Left renal cortex interstitium (tissue), 4 donors: ENCODE results near the gene DIPK1A. TPM values are rescaled to one million over a fixed set of nuclear protein-coding genes. Genes with fewer than 3 reads are reported as not detected.

Experiments used
- DNase-seq, 4 donors: peaks; one replicate each; pipeline ENCODE4 v3.0.0-alpha.2; 2013; ENCODE audit warnings: low read depth in 4 of 4, low spot score in 2 of 4, missing footprints in 1 of 4
- polyA plus RNA-seq, 4 donors: library from polyadenylated mRNA; unstranded; fragments of 120-200 nt; gene quantifications; one replicate each; pipeline ENCODE4 v1.2.1, GENCODE V29; 2013; ENCODE audit not compliant: insufficient read length in 4 of 4

The DIPK1A gene
- polyA plus RNA-seq, 4 donors: 8.0 to 10.6 (median 9.2) TPM

DNA sequence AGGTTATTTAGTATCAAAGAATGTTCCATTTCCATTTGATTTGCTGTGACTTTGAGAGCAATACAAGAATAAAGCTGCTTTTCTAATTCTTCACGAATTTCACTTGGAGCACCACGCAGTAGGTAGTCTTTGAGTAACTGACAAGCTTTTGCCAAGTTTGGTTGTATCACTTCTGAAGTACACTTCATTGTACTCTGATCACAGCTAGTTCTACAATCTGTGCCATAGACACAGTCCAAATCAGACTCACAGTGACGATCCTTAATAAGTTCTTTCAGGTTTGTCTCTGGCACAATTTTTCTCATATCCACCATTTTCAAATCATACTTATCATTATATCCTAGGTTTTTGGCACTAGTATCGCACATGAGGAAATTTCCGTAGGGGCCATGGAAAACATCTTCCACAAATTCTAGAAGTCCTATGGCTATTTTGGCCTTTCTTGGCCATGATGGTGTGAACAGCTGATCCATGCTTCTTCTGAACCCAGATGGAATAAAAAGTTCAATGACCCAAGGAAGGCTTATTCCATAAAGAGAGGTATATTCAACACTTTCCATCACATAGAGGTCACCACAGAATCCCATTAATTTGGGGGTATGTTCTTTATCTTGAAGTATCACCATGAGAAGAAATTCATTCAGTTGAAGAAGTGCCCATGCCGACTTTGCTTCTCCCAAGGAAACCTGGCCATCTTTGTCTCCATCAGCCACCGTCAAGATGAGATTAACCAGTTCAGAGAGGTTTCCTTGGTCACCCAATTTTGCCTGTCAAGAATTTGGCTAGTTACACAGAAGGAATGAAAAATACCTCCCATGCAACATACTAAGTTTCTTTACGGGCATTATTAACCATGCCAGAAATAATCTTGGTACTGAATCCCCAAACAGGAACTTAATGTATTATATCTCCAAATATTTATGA lies 117.6 kb downstream of the DIPK1A start:
- DNase-seq: no peak

DNA sequence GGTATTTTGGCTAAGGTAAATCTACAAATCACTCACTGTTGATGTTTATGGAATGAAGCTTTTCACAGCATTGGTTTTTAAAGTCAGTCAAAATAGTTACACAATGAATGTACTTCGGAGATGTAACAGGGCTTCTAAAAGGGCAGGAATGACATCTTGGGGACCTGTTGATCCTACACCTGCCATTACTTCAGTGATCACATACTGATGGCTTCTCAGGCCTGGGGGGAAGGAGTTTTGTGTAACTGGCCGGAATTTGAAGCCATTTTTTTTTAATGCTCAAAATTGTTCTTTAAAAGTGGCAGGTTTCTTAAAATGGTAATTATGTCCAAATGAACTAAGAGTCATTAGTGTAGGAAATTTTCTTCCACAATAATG lies 118.2 kb downstream of the DIPK1A start:
- no peak for DNase-seq

DNA sequence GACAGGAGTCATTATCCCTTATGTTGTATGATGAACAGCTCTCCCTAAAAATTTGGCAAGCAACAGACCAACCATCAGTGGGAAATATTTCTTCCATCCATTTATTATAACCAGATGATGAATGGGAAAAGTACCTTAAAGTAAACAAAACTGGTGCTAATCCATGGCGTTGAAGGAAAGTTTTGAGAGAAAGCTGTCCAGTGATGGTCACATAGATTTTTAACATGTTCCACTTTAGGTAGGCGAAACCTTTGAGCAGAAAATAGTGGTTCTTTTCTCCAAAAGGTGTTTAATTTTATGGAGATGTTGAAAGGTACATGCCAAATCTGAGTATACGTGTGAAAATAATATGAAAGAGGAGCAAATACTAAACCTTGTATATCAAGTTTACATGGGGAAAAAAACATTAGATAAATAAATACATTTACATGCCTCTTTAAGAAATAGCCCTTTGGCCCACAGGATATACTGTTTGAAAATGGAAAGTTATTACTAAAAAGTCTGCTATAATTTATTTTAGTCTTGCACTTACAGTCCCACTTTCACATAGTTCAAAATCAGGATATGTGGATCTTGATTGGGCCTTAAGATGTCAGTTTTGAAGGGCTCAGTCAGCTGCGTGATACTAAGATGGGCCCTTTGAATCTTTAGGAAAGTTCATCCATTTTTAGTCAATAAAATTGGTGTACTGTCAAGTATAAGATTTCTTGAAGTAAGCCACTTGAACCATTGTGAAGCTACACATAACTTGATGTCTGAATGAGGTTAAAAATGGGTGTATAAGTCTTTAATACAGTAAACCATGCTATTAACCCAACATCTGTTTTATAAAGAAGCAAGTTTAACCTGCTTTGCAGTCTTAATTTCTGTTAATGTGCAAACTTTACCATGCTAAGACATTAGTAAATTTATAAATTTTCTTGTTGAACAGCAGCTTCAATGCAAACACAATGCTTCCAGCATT lies 118.9 kb downstream of the DIPK1A start:
- DNase-seq: no peak

DNA sequence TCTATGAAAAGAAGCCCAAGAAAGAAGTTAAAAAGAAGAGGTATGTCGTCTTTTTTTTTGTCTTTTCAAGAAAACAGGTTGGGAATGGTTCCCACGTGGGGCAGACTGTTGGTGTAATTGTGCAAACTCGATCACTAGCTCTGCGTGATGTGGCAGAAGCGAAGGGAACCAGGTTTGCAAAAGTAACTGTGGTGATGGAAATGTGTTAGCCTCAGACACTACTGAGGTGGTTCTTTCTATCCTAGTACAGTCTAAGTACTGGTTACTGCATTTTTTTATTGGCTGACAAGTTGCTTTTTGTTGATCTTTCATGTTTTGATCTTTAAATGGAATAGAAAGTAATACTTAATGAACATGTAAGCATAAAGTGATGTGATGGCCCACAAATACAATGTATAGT lies 120.7 kb downstream of the DIPK1A start:
- no peak for DNase-seq

DNA sequence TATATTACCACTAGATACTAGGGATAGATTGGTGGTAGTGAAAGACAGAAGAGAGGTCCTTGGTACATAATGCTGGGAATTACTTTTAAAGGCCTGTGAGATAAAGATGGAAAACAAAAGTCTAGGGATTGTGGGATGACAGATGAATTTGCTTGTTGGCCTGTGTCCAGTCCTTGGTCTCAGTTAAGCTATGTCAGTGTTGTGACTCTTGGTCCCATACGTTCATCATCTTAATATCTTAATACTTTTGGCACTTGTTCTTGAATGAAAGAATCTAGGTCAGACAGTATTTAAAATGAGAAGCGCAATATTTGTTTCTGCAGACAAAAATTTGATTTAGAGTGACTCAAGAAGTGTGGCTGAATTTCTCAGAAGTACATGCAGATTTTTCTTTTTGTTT lies 121.8 kb downstream of the DIPK1A start:
- DNase-seq: no peak

DNA sequence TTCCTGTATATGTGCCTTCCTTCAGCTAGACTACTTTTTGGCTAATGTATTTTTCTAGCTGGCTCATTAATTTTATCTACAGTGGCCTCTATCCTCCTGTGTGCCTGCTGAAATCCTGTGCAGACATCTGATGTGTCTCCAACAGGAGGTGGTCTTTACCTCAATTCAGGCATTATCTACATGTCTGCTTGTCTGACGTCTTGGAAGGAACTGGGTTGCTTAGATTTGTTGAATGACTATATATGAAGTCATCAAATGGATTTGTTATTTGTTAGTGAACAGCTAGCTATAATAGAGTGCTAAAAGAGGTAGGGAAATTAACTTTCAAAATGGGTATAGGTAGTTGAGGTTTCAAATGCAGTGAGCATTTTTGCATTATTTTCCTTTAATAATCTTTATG lies 122.7 kb downstream of the DIPK1A start:
- DNase-seq: no peak

DNA sequence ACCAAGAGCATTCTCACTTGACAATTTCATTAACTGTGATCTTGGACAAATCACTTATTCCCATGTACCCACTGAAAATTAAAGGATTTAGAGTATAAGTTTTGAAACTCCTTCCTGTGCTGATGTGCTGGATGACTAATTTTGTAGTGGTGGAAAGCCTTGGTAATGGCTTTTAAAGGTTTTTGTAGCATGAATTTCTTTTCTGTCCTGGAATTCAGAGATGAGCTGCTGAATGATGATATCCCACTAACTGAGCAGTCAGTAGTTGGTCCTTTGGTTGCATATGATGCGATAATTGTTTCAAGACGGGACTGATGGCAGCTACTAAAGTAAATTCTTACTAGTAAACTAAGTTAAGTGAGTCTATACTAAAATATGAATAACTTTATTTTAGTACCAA lies 124.2 kb downstream of the DIPK1A start:
- DNase-seq: no peak

DNA sequence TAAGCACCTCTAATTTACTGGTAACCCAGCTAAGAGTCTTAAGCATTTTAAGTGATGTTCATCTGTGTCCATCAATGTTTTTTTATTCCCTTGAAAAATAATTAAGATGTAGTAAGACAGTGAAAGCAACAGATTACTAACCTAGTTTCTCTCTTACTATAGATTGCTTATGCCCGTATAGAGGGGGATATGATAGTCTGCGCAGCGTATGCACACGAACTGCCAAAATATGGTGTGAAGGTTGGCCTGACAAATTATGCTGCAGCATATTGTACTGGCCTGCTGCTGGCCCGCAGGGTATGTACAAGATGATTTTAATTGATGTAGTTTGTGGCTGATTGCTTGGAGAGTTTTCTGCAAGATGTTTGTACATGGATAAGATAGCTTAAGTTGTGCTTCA lies 126.6 kb downstream of the DIPK1A start:
- DNase-seq: no peak

DNA sequence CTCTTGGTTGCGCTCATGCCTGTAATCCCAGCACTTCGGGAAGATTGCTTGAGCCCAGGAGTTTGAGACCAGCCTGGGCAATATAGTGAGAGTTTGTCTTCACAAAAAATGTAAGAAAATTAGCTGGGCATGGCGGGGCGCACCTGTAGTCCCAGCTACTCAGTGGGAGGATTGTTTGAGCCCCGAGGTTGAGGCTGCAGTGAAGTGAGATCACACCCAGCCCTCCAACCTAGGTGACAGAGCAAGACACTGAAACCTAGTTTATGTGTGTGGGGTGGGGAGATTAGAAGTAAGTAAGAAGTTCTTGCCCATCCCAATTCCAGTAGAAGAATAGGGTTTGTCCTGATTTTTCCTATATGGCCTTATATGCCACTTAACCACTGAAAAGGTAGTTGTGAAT lies 127.4 kb downstream of the DIPK1A start:
- no peak for DNase-seq

DNA sequence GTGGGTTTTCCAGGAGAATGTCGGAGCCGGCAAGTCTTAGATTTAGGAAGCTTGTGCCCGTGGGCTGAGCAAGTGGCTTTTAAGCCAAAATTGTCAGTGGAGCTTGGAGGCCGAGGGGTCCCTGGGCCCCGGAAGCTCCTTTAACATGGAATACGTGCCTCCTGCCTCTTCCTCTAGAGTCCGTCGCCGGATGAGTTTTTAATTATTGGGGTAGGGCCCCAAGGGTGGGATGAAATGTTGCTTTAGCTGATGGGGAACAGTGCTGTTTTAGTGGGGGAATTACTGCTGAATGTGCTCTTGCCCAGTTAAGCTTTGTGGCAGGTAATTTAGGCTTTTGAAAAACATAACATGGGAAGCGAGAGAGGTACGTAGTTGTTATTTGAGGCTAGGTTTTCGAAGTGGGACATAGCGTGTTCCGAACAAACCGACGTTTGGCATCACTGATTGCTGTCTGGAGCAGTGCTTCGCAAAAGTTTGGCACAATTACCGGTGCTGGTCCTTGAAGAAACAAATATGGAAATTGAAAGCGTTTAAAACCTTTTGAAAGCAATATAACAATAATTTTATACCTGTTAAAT lies 128.6 kb downstream of the DIPK1A start:
- DNase-seq: peak in 2 of 4 donors; percentile 19 to 22

DNA sequence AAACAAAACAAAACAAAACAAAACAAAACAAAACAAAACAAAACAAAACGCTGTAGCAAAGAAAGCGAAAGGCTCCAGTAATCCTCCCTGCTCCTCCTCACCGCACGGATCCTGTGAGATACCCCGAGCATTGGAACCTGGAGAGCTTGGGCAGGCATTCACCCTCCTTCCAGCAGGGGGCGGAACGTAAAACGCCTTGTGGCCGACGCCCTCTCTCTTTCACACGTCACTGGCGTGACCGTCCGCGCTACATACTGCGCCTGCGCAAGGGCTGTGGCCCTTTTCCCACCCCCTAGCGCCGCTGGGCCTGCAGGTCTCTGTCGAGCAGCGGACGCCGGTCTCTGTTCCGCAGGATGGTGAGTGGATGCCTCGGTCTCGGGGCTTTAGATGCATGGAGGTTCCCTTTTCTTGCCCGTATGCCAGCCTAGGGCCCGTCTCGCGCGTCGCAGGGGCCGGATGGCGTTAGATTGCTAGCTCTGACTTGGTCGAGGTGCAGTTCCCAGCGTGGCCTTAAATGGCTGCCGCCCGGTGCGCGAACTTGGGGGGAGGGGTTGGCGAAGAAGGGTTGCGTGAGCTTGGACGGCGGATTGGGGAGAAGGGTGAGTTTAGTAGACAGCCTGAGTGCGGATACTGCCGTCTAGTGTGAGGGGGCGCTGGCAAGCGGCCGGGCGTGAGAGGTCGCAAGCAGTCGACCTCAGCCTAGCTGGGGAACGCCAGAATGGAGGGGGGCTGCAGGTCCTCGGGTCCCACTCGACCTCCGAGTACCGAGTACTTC lies 129.3 kb downstream of the DIPK1A start, which contains the start of gene RPL5:
RPL5 (plus strand) TSS at position 279 of the 775 bp plus-strand sequence; CDS start at position 354, 75 bp downstream.
- peak; percentile 96 to 99 (median 98) for DNase-seq

DNA sequence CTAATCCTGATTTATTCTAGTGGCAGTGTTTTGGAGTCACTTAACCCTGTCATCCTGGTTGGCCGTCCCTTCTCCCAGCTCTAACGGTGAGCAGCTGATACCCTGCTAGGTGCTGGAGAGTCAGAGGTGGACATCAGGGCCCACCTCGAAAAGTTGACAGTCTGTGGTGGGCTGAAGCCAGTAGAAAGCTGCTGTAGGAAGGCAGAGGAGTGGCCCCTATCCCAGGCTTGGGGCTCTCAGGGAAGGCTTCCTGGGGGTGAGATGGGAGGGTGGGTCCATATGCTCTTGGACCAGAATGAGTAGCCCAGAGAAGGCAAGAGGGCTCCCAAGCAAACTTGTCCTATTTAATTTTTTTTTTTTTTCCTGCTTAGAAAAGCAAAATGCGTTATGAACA lies 129.9 kb downstream of the DIPK1A start:
- DNase-seq: no peak

DNA sequence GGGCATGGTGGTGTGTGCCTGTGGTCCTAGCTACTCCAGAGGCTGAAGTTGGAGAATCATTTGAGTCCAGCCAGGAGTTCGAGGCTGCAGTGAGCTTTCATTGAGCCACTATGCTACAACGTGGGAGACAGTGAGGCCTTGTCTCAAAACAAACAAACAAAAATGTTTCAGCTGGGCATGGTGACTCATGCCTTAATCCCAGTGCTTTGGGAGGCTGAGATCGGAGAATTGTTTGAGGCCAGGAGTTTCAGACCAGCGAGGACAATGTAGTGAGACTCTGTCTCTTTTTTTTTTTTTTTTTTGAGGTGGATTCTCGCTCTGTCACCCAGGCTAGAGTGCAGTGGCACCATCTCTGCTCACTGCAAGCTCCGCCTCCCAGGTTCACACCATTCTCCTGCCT lies 134.5 kb downstream of the DIPK1A start:
- no peak for DNase-seq

DNA sequence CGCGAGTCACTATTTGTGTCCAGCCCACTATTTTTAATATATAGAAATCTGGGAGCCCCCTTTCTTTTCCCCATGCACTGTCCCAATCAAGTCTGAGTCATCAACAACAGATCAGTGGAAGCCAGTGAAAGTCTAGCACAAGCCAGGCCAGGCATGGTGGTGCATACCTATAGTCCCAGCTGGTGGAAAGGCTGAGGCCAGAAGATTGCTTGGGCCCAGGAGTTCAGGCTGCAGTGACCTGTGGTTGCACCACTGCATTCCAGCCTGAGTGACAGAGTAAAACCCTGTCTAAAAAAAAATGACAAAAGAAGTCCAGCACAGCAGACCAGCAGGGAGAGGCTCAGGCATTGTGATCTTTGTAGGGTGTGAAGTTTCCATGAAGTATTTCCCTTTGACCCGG lies 138.4 kb downstream of the DIPK1A start:
- no peak for DNase-seq

DNA sequence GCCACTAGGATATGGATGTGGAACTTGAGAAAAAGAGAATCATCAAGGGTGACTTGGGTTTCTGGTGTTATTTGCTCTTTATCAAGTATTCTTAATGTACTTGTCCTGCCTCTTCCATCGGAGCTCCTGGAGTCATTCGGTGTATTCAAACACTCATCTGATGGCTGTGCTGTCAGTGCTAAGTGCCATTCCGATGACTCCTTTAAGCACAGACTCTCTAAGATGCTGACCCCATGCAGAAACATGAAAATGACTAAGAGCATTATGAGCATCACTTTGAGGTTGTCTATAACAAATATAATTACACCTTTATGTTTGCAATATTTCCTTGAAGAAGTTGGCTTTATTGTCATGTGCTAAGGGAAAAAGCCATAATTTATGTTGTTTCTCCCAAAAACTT lies 140.7 kb downstream of the DIPK1A start:
- DNase-seq: no peak

DNA sequence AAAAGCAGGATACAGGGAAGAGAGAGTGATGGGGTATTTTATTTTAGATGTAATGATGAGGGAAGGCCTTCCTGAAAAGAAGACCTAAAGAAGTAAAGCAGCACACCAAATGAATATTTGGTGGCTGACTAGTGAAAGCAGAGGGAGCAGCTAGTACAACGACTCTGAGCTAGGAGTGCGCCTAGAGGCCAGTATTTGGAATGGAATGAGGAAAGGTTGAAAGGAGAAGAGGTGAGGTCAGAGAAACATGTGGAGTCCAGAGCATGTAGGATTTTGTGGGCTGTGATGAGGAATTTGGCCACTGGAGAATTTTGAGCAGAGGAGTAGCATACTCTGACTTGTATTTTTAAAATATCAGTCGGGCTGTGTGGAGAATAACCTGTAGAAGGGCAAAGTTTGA lies 141.2 kb downstream of the DIPK1A start:
- DNase-seq: no peak

DNA sequence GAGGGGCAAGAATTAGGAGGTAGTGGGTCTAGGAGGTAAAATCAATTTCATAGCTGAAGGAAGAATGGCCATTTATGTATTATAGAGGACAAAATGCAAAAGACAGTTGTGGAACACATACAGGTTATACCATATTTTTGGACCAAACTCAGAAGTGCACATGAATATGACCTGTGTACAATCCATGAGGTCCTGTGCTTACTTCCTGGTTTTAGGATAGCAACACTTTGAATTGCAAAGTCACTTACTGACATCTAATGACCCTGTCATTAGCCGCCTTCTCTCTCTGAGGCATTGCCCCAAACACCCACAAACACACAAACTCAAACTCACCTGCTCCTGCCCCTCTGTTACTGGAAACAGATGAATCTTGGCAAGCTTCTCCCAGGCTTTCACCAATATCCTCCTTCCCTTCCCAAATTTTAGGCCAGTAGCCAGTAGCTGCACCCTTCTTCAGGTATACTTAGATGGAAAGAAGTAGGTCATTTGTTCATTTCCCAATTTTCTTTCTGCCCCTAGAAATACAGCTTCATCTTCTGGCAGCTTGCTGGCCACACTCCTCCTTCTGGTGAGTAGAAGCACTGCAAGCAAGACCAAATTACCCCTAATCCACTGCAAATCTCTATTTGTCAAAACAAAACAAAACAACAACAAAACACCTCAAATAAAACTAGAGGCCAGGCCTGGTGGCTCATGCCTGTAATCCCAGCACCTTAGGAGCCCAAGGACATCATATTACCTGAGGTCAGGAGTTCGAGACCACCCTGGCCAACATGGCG lies 143.1 kb downstream of the DIPK1A start:
- no peak for DNase-seq

DNA sequence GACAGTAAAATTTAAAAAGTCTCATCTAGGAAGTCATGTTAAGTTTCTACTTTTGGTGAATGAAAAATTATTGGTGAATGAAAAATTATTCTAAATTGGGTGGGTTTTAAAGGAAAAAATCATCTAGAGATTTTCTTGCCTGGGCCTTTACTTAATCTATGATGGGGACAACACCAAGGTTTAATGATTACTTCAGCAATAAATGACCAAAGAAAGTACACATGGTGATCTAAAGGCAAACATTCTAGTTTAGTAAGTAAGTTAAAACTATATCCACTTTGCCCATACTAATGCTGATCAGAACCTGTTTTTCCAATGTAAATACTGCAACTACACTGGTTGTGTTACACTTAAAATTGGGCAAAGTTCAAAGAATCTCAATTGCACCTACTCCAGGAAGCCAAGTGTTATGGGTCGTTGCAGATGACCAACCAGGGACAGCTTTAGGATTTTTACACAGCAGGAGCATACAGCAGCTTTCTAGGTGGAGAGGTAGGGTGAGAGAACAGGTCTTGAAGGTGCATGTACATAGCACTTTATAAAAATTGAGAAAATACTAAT lies 144.0 kb downstream of the DIPK1A start:
- DNase-seq: no peak

DNA sequence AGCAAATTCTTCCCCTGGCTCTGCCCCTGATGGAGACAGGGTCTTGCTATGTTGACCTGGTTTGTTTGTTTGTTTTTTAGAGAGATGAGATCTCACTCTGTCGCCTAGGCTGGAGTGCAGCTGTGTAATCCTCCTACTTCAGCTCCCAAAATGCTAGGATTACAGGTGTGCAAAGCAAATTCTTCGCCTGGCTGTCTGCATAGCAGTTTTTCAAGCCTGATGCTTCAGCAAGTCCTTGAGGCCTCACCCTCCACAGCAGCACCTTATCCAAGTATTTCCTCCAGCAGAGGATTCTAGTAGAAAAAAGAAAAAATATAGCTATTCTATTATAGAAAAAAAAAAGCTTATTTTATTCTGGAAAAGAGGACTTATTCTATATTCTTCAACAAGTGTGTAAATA lies 144.5 kb downstream of the DIPK1A start:
- DNase-seq: no peak
